ENCODE data around the gene MYH14. TPM values are rescaled to one million over a fixed set of nuclear protein-coding genes. Genes with fewer than 3 reads are reported as not detected.
A peak's percentile ranks its signal among the peaks of the same experiment; 100 is the strongest.
"Not testable (repeated sequence)": the region's sequence is repeated elsewhere in the genome, so short reads cannot be mapped to it uniquely, and the experiment has no call there.

MYH14 gene
- total RNA-seq, 1 donor from 2014 or later = 17.1 TPM

DNA sequence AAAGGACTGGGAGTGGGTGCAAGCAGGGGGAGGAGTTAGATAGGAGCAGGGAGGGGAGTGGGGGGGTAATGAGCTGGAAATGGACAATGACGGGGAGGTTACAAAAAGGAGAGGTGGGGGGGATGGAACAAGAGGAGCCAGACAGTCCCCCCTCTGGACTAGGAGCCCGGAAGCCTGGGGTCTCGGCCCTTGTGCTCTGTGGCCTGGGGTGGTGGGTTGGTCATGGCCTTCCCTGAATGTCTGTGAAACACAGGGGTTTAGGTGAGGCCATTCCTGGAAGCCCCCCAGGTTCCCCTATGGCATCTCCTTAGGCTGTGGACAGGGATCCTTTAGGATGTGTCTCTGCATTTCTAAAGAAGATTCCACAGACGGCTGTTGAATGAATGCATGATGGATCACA is 113.7 kb downstream of the MYH14 start:
- DNase-seq (ENCODE audit: low spot score) = no peak

GRCh38 chr19:50318438-50318837 is 115.0 kb downstream of the MYH14 start:
- DNase-seq (ENCODE audit: low spot score) = no peak

GRCh38 chr19:50319156-50319555 is 115.7 kb downstream of the MYH14 start:
- DNase-seq (ENCODE audit: low spot score) = no peak

- no peak for DNase-seq (ENCODE audit: low spot score)
These were observed 116.6 kb downstream of the MYH14 start for GRCh38 chr19:50320051-50320450.

- DNase-seq (ENCODE audit: low spot score) = no peak
These were observed 117.2 kb downstream of the MYH14 start for GRCh38 chr19:50320596-50320995.

GRCh38 chr19:50321831-50322230 is 118.4 kb downstream of the MYH14 start:
- DNase-seq (ENCODE audit: low spot score) = no peak

DNA sequence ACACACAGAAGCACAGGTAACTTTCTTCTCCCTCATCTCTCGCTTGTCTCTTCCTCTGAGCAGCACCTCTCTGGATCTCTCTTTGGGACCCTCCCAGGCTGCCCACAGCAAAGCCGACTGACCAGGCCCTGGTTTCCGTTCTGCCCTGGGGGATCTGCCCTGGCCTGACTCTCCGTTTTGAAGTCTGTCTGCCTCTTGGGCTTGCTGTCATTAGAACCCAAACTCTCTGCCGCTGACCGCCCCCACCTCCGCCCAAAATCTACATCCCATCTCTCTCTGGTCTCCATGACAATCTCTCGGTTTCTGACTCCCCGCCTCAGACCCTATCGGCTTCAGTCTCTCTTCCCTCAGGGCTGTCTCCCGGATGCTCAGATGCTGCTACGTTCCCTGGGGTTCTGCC is 118.8 kb downstream of the MYH14 start:
- no peak for DNase-seq (ENCODE audit: low spot score)

GRCh38 chr19:50322931-50323781 is 119.7 kb downstream of the MYH14 start:
- no peak for DNase-seq (ENCODE audit: low spot score)

DNA sequence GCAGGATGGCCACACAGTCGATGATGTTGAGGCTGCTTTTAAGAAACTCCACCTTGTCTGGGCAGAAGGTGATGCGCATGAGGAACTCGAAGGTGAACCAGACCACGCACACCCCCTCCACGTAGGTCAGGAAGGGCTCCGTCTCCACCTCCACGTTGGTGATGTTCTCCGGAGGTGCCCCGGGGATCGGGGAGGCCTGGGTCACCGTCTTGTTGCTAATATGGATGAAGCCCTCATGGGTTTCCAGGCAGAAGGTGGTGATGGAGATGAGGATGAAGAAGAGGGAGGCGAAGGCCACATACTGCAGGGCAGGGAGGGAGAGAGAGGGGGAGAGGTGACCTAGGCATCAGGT is 120.3 kb downstream of the MYH14 start:
- no peak for DNase-seq (ENCODE audit: low spot score)

DNA sequence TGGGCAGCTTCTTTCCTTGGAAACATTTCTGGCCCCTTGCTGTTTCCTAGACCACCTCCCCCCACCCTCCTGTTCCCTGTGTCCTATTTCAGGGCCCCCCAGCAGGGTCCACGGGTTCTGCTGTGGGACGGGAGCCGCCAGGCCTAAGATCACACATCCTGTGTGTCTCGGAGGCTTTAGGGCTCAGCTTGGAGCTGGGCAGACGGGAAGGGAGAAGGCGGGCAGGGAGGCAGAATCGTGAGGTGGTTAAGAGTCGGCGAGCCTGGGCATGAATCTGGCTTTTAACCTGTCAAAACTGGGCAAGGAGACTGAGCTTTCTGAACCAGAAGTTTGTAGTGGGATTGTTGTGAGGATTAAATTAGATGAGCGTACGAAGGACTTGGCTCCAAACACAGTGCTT is 120.9 kb downstream of the MYH14 start:
- DNase-seq (ENCODE audit: low spot score) = no peak

DNA sequence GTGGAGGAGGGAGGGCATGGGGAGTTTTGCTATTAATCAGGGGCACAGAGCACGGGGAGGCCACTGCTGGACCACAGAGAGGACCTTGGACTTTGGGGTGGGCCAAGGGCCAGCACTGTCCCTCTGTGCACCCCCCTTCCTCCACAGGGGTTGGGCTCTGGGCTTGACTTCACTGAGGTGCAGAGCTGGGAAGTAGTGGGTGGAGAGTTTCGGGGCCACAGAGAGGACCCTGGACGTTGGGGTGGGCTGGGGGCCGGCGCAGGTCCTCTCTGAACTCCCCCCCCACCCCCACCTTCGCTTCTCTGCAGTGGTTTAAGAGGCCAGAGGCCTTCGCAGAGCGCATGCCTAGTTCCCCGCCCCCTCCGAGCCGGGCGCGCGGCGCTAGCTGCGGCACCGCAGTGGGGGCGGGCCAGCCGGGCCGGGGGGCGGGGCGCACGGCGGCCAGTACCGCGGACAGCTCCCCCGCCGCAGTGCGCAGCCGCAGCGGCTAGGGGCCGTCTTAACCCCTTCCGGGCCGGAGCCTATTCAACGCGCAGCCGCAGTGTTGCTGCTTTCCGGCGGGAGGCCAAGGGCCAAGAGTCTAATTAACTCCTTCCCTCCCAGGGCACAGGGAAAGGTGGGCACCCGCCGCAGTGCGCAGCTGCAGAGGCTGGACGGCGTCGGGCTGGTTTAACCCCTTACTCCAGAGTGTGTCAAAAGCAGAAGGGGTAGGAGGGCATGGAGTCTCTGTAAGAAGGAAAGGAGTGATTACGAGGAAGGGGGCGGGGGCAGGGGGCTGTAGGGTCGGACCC is 122.1 kb downstream of the MYH14 start:
- peak; percentile 61 for DNase-seq (ENCODE audit: low spot score)

- DNase-seq (ENCODE audit: low spot score) = no peak
These were observed 122.8 kb downstream of the MYH14 start for GRCh38 chr19:50326101-50326664.

DNA sequence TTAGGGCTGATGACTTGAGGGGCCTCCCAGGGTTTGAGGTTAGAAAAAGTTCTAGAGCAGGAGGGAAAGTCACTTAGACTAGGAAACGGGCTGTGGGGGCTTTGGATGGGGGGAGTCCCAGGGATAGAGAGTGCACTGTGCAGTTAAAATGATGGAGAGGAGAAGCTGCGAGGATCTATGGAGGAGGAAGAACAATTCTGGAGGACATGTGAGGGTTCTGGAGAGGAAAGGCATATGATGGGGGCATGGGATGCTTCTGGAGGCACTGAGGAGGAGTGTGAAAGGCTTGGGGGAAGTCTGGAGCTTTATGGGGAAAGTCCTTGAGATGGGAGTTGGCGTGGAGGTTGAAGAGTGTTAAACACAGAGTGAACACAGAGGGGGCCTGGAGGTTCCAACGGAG is 123.6 kb downstream of the MYH14 start:
- DNase-seq (ENCODE audit: low spot score) = no peak

- no peak for DNase-seq (ENCODE audit: low spot score)
These were observed 124.2 kb downstream of the MYH14 start for GRCh38 chr19:50327461-50328223.

GRCh38 chr19:50328224-50328872 is 124.9 kb downstream of the MYH14 start:
- no peak for DNase-seq (ENCODE audit: low spot score)

GRCh38 chr19:50328873-50329145 is 125.4 kb downstream of the MYH14 start:
- no peak for DNase-seq (ENCODE audit: low spot score)

GRCh38 chr19:50329146-50329925 is 125.9 kb downstream of the MYH14 start, which contains the start of gene KCNC3:
Gene KCNC3, minus strand, starts transcription at chr19:50329377. Its CDS starts 295 bp downstream, at chr19:50329082.
- DNase-seq (ENCODE audit: low spot score) = peak; percentile 99

DNA sequence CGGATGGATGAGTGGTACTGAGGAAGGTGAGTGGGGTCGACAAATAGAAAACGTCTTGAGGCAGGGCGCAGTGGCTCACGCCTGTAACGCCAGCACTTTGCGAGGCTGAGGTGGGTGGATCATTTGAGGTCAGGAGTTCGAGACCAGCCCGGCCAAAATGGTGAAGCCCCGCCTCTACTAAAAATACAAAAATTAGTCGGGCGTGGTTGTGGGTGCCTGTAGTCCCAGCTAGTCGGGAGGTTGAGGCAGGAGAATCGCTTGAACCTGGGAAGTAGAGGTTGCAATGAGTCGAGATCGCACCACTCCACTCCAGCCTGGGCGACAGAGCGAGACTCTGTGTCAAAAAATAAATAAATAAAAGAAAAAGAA is 126.5 kb downstream of the MYH14 start:
- not testable (repeated sequence) for DNase-seq (ENCODE audit: low spot score)

DNA sequence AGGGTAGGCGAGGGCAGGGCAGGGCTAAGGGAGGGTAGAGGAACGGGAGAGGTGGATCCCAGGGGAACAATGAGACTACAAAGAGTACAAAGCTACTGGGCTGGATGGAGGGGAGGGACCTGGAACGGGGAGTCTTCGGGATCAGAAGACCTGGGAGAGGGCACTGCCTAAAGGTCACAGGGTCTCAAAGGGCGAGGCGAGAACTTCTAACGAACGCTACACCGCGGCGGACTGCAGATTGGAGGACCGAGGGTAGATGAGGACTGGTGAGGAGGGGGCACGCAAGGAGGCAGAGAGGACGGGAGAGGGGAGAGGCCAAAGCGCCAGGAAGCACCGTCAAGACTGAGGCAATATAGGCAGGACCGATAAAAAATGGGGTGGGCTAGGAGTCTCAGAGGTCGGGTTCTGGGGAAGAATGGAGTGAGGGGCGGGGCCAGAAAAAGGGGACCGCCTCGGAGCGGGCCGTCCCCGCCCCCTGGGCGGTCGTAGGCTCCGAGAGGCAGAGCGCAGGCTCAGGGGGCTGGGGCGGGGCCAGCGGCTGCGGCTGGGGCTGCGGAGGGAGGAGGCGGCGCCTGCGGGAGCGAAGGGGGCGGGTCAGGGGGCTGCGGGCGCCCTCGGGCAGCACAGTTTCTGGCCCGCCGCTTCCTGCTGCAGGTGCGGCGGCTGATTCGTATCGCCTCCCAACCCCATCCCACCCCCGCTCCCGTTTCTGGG is 127.1 kb downstream of the MYH14 start:
- DNase-seq (ENCODE audit: low spot score) = peak; percentile 82

Measured in umbilical cord (tissue), 2 donors.